Progenitor cell of endocrine pancreas (in vitro differentiated cells): Measurements from ENCODE around the gene KLHL1. TPM values are rescaled to one million over a fixed set of nuclear protein-coding genes. Genes with fewer than 3 reads are reported as not detected.

Experiments
- DNase-seq: peaks from one replicate; pipeline ENCODE4 v3.0.0; 2021; ENCODE audit warnings: low spot score; ENCODE audit not compliant: unreplicated experiment
- H3K27ac Mint-ChIP-seq: 2 replicates; pipeline ENCODE4 v1.8.0; 2021; ENCODE audit warnings: mild to moderate bottlenecking, moderate library complexity, mixed read lengths
- H3K27me3 Mint-ChIP-seq: 2 replicates; pipeline ENCODE4 v1.8.0; 2021; ENCODE audit warnings: mixed read lengths
- H3K36me3 Mint-ChIP-seq: 2 replicates; pipeline ENCODE4 v1.8.0; 2022; ENCODE audit warnings: mixed read lengths; ENCODE audit not compliant: insufficient read depth
- H3K4me1 Mint-ChIP-seq: 2 replicates; pipeline ENCODE4 v1.8.0; 2021; ENCODE audit warnings: low read depth, mixed read lengths
- H3K4me3 Mint-ChIP-seq: 2 replicates; pipeline ENCODE4 v1.8.0; 2021; ENCODE audit warnings: low read depth, mild to moderate bottlenecking, moderate library complexity, mixed read lengths
- H3K9me3 Mint-ChIP-seq: 2 replicates; pipeline ENCODE4 v1.8.0; 2021; ENCODE audit warnings: low read depth, mixed read lengths
- total RNA-seq: library from RNA; stranded (reverse); gene quantifications from 2 replicates; pipeline ENCODE4 v1.2.1, GENCODE V29; 2021
- TF ChIP-seq, protein P1 (sequence below): fragments of 200-600 bp; sonication (generic); IDR thresholded peaks from one replicate; pipeline ENCODE4 v1.5.0; 2021; ENCODE audit warnings: antibody characterized with exemption, mild to moderate bottlenecking; ENCODE audit not compliant: unreplicated experiment

The KLHL1 gene
- total RNA-seq, 1 donor from 2014 or later, result 0.14 TPM

- TF ChIP-seq, protein P1, sequence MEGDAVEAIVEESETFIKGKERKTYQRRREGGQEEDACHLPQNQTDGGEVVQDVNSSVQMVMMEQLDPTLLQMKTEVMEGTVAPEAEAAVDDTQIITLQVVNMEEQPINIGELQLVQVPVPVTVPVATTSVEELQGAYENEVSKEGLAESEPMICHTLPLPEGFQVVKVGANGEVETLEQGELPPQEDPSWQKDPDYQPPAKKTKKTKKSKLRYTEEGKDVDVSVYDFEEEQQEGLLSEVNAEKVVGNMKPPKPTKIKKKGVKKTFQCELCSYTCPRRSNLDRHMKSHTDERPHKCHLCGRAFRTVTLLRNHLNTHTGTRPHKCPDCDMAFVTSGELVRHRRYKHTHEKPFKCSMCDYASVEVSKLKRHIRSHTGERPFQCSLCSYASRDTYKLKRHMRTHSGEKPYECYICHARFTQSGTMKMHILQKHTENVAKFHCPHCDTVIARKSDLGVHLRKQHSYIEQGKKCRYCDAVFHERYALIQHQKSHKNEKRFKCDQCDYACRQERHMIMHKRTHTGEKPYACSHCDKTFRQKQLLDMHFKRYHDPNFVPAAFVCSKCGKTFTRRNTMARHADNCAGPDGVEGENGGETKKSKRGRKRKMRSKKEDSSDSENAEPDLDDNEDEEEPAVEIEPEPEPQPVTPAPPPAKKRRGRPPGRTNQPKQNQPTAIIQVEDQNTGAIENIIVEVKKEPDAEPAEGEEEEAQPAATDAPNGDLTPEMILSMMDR, result no peak
- no peak overlapping the region for H3K27ac Mint-ChIP-seq
- no peak for DNase-seq
- H3K27me3 Mint-ChIP-seq, result no peaks in the 10 kb centered on the region
- H3K4me3 Mint-ChIP-seq, result no peak overlapping the region
- peaks cover 3% of the 10 kb centered on the region for H3K4me1 Mint-ChIP-seq
- H3K9me3 Mint-ChIP-seq, result no peaks in the 10 kb centered on the region
- no peaks in the 10 kb centered on the region for H3K36me3 Mint-ChIP-seq
Measured at GRCh38 chr13:69820180-69820579, 288.1 kb downstream of the KLHL1 start.

DNA sequence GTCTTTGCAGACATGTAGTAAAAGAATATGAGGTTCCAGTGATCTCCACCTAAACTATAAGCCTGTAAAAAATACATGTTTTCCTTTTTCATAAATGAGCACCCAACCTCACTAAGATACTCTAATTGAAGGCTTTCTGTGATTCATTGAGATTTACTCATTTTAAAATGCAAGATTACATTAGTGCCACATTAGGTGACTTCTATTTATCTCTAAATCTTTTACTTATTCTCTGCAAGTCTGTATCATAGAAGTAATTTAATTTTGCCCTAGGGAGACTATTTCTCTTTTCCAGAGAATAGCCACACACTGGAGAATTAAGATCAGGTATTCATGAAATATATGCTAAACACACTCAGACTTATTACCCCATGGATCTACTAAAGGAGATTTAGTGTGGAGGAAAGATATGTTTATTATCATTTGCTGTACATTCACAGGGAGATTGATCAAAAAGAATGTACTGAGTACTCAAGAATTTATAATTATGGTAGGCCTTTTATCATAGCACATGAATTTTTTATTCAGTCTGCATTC is 290.9 kb downstream of the KLHL1 start:
- TF ChIP-seq, protein P1, result no peak
- Mint-ChIP-seq H3K27ac (no peak overlapping the region), H3K9me3 (peaks cover 12% of the 10 kb centered on the region), H3K4me3 (no peak overlapping the region), H3K36me3 (peaks cover 3% of the 10 kb centered on the region), H3K27me3 (no peaks in the 10 kb centered on the region), H3K4me1 (peaks cover 3% of the 10 kb centered on the region)
- no peak for DNase-seq

DNA sequence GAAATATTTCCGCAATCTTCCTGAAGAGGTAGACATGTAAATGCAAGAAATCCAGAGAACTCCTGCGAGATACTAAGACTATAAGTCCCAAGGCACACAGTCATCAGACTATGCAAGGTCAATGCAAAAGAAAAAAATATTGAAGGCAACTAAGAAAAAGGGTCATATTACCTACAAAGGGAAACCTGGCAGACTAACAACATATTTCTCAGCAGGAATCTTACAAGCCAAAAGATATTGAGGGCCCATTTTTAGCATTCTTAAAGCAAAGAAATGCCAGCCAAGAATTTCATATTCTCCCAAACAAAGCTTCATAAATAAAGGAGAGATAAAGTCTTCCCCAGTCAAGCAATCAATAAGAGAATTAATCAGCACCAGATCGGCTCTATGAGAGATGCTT is 299.1 kb downstream of the KLHL1 start:
- TF ChIP-seq, protein P1, result no peak
- peaks cover 3% of the 10 kb centered on the region for H3K36me3 Mint-ChIP-seq

GRCh38 chr13:69796256-69796655 is 312.0 kb downstream of the KLHL1 start:
- no peaks in the 10 kb centered on the region for H3K36me3 Mint-ChIP-seq
- no peak for DNase-seq
- H3K9me3 Mint-ChIP-seq, result no peaks in the 10 kb centered on the region
- H3K27me3 Mint-ChIP-seq, result no peaks in the 10 kb centered on the region
- H3K4me1 Mint-ChIP-seq, result no peaks in the 10 kb centered on the region
- H3K27ac Mint-ChIP-seq, result no peak overlapping the region
- no peak overlapping the region for H3K4me3 Mint-ChIP-seq
- TF ChIP-seq, protein P1, result no peak

More for the DNA sequence above, 299.1 kb downstream of the KLHL1 start:
- no peak for DNase-seq
- H3K4me3 Mint-ChIP-seq, result no peak overlapping the region
- no peaks in the 10 kb centered on the region for H3K4me1 Mint-ChIP-seq
- H3K27me3 Mint-ChIP-seq, result no peaks in the 10 kb centered on the region
- H3K27ac Mint-ChIP-seq, result no peak overlapping the region
- H3K9me3 Mint-ChIP-seq, result peaks cover 8% of the 10 kb centered on the region

DNA sequence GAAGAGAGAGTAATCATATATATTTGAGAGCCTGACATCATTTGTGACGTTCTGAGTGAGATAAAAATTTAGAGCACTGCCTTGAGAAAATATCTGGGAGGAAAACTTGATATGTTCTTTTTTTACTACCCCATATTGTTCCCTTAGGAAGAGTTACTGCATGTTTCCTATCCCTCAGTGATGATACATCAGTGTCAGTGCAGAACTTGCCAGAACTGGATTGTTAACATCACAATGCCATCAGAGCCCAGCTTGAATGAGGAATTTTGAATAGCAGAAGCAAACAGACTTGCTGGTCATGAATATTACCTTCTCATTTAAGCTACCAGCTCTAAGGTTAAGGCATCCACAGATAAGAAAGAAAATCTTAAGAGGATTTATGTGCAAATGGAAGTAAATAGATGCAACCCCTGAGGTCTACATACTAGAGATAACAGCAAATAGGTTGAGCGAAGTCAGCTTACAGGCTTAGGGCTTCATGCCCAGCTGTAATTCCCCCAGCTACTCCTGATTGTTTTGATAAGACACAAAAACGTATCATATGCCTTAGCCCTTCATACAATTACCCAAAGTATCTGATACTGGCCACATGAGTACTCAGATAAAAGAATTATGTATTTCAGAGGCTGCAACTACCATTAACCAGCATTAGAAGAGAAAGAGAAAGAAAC is 314.3 kb downstream of the KLHL1 start:
- TF ChIP-seq, protein P1, result no peak
- Mint-ChIP-seq H3K4me1 (no peaks in the 10 kb centered on the region), H3K36me3 (no peaks in the 10 kb centered on the region), H3K4me3 (no peak overlapping the region), H3K27ac (no peak overlapping the region), H3K27me3 (no peaks in the 10 kb centered on the region), H3K9me3 (no peaks in the 10 kb centered on the region)
- no peak for DNase-seq
